DMS153 (cell line): Measurements from ENCODE around the gene PAWR.
"Not testable (repeated sequence)": the region's sequence is repeated elsewhere in the genome, so short reads cannot be mapped to it uniquely, and the experiment has no call there.

Source experiments
- DNase-seq: peaks from one replicate; lab custom pipeline; 2025; lab: John Stamatoyannopoulos, UW

The PAWR gene

GRCh38 chr12:79549531-79550271 lies 141.1 kb downstream of the PAWR start:
- DNase-seq, result no peak

- no peak for DNase-seq
Observed at GRCh38 chr12:79548610-79548924, 142.2 kb downstream of the PAWR start.

- no peak for DNase-seq
Observed at GRCh38 chr12:79547735-79548609, 142.8 kb downstream of the PAWR start.

- DNase-seq, result no peak
Observed at GRCh38 chr12:79547044-79547734, 143.6 kb downstream of the PAWR start.

- no peak for DNase-seq
Observed at GRCh38 chr12:79546466-79547043, 144.2 kb downstream of the PAWR start.

GRCh38 chr12:79544439-79544838 lies 146.3 kb downstream of the PAWR start:
- DNase-seq, result not testable (repeated sequence)

- no peak for DNase-seq
Observed at GRCh38 chr12:79537675-79538074, 153.1 kb downstream of the PAWR start.

- DNase-seq, result no peak
Observed at GRCh38 chr12:79535751-79536150, 155.0 kb downstream of the PAWR start.
